H1 (cell line): ENCODE data around the gene TOM1L2. TPM values are rescaled to one million over a fixed set of nuclear protein-coding genes. Genes with fewer than 3 reads are reported as not detected.

Experiments used
- CTCF ChIA-PET: fragments of 300-600 bp; sonication (Branson Sonifier 250); formaldehyde crosslinking; loops from one replicate; lab custom pipeline; 2021; ENCODE audit not compliant: partially characterized antibody; lab: Charles Lee
- POLR2A ChIA-PET: fragments of 300-600 bp; sonication (Branson Sonifier 250); formaldehyde crosslinking; loops from one replicate; lab custom pipeline; 2021; ENCODE audit warnings: inconsistent platforms; ENCODE audit not compliant: partially characterized antibody; lab: Charles Lee
- DNase-seq, 2 experiments: peaks; one replicate each; pipeline versions ENCODE4 v3.0.0 to v3.0.0-alpha.2; 2010 to 2022; ENCODE audit warnings: low spot score in 2 of 2, low read depth in 1 of 2, mixed read lengths in 1 of 2
- FAIRE-seq: peaks from 2 replicates; lab custom pipeline; 2011; peaks lifted over from hg19 to GRCh38; lab: Jason Lieb, UNC
- H2AFZ ChIP-seq: 2 replicates; pipeline ENCODE4 v1.8.1; 2012; ENCODE audit warnings: low read length, inconsistent platforms
- H2AK5ac ChIP-seq: 2 replicates; pipeline ENCODE4 v1.6.1; 2013; ENCODE audit warnings: low read depth, low read length
- H2BK120ac ChIP-seq: replicated peaks from 2 replicates; pipeline ENCODE3; 2013; ENCODE audit warnings: low read depth, low read length, inconsistent platforms
- H2BK12ac ChIP-seq: 2 replicates; pipeline ENCODE4 v1.6.1; 2013; ENCODE audit warnings: low read depth, low read length
- H2BK15ac ChIP-seq: 2 replicates; pipeline ENCODE4 v1.6.1; 2013; ENCODE audit warnings: low read length
- H2BK20ac ChIP-seq: 2 replicates; pipeline ENCODE4 v1.6.1; 2013; ENCODE audit warnings: low read length
- H2BK5ac ChIP-seq: 2 replicates; pipeline ENCODE4 v1.6.1; 2013; ENCODE audit warnings: low read depth, low read length
- H3K14ac ChIP-seq: 2 replicates; pipeline ENCODE4 v1.6.1; 2013; ENCODE audit warnings: inconsistent platforms; ENCODE audit not compliant: insufficient read length
- H3K18ac ChIP-seq: 2 replicates; pipeline ENCODE4 v1.6.1; 2013; ENCODE audit warnings: low read length; ENCODE audit errors: extremely low read depth
- H3K23ac ChIP-seq: 2 replicates; pipeline ENCODE4 v1.6.1; 2013; ENCODE audit warnings: inconsistent platforms; ENCODE audit not compliant: insufficient read length
- H3K23me2 ChIP-seq: 2 replicates; pipeline ENCODE4 v1.6.1; 2013; ENCODE audit warnings: low read depth, low read length
- H3K27ac ChIP-seq: 2 replicates; pipeline ENCODE4 v1.6.1; 2011; ENCODE audit warnings: low read depth, low read length, inconsistent platforms
- H3K27me3 ChIP-seq, 4 experiments: replicated peaks in 1 of 4; 1 replicate in 1 of 4; 2 replicates in 3 of 4; pipeline versions ENCODE4 v1.6.1 to v1.8.1; 2011 to 2013; ENCODE audit warnings: low read length in 3 of 4, mild to moderate bottlenecking in 3 of 4, inconsistent platforms in 2 of 4, mixed read lengths in 2 of 4, moderate library complexity in 1 of 4; ENCODE audit not compliant: control insufficient read depth in 3 of 4, insufficient read depth in 3 of 4; ENCODE audit errors: extremely low read depth in 1 of 4
- H3K36me3 ChIP-seq, 4 experiments: 2 replicates each; pipeline versions ENCODE4 v1.6.1 to v1.8.1; 2011 to 2013; ENCODE audit warnings: mild to moderate bottlenecking in 4 of 4, low read length in 3 of 4, moderate library complexity in 2 of 4, control low read depth in 1 of 4, inconsistent platforms in 1 of 4; ENCODE audit not compliant: insufficient read depth in 4 of 4, control insufficient read depth in 2 of 4
- H3K4ac ChIP-seq: replicated peaks from 2 replicates; pipeline ENCODE3; 2013; ENCODE audit warnings: low read length, low read depth, mixed read lengths, inconsistent platforms; ENCODE audit not compliant: insufficient read length
- H3K4me1 ChIP-seq, 4 experiments: replicated peaks in 1 of 4; 1 replicate in 1 of 4; 2 replicates in 3 of 4; pipeline versions ENCODE4 v1.6.1 to v1.8.1; 2011 to 2013; ENCODE audit warnings: low read length in 3 of 4, inconsistent platforms in 2 of 4, mixed read lengths in 1 of 4; ENCODE audit not compliant: insufficient read depth in 4 of 4, control insufficient read depth in 3 of 4
- H3K4me2 ChIP-seq, 2 experiments: 2 replicates each; pipeline versions ENCODE4 v1.6.1 to v1.8.1; 2011 to 2013; ENCODE audit warnings: low read depth in 2 of 2, low read length in 2 of 2, control low read depth in 1 of 2, inconsistent platforms in 1 of 2, mild to moderate bottlenecking in 1 of 2; ENCODE audit not compliant: insufficient read depth in 1 of 2
- H3K4me3 ChIP-seq, 4 experiments: fragments of 200-600, 300-600 bp in 1 of 4; sonication (generic), shearing (Covaris generic), sonication (Bioruptor Twin) in 1 of 4; 2 replicates each; pipeline versions ENCODE4 v1.5.1 to v1.8.1; 2011 to 2016; ENCODE audit warnings: low read length in 4 of 4, low read depth in 3 of 4, control low read depth in 2 of 4, inconsistent platforms in 2 of 4, mild to moderate bottlenecking in 2 of 4, mixed read lengths in 1 of 4, moderate library complexity in 1 of 4; ENCODE audit not compliant: insufficient read depth in 2 of 4; ENCODE audit errors: extremely low read depth in 1 of 4
- H3K56ac ChIP-seq: replicated peaks from 2 replicates; pipeline ENCODE3; 2013; ENCODE audit warnings: low read depth, mild to moderate bottlenecking, mixed read lengths, low read length, inconsistent platforms; ENCODE audit not compliant: insufficient read length
- H3K79me1 ChIP-seq: 2 replicates; pipeline ENCODE4 v1.6.1; 2013; ENCODE audit warnings: low read depth, low read length, control low read depth
- H3K79me2 ChIP-seq, 2 experiments: 2 replicates each; pipeline versions ENCODE4 v1.6.1 to v1.8.1; 2012 to 2013; ENCODE audit warnings: low read length in 2 of 2, mild to moderate bottlenecking in 2 of 2, inconsistent platforms in 1 of 2; ENCODE audit not compliant: insufficient read depth in 2 of 2, control insufficient read depth in 1 of 2
- H3K9ac ChIP-seq, 4 experiments: replicated peaks in 1 of 4; 1 replicate in 1 of 4; 2 replicates in 3 of 4; pipeline versions ENCODE4 v1.6.1 to v1.8.1; 2011 to 2013; ENCODE audit warnings: low read depth in 3 of 4, low read length in 3 of 4, control low read depth in 2 of 4, mild to moderate bottlenecking in 2 of 4, moderate library complexity in 2 of 4, inconsistent platforms in 1 of 4; ENCODE audit errors: extremely low read depth in 1 of 4
- H3K9me3 ChIP-seq, 2 experiments: 2 replicates each; pipeline versions ENCODE4 v1.6.1 to v1.8.1; 2012 to 2013; ENCODE audit warnings: mild to moderate bottlenecking in 2 of 2, moderate library complexity in 2 of 2, control low read depth in 1 of 2, inconsistent platforms in 1 of 2, low read depth in 1 of 2, low read length in 1 of 2, mixed read lengths in 1 of 2; ENCODE audit not compliant: insufficient read depth in 2 of 2
- H4K20me1 ChIP-seq, 2 experiments: replicated peaks in 1 of 2; 2 replicates each; pipeline versions ENCODE3 to v1.8.1; 2011 to 2013; ENCODE audit warnings: inconsistent platforms in 2 of 2, low read length in 2 of 2, mild to moderate bottlenecking in 1 of 2; ENCODE audit not compliant: insufficient read depth in 2 of 2, control insufficient read depth in 1 of 2
- H4K5ac ChIP-seq: 2 replicates; pipeline ENCODE4 v1.6.1; 2013; ENCODE audit warnings: low read length, low read depth, mixed read lengths, inconsistent platforms; ENCODE audit not compliant: insufficient read length
- H4K8ac ChIP-seq: 2 replicates; pipeline ENCODE4 v1.8.0; 2013; ENCODE audit warnings: mild to moderate bottlenecking, moderate library complexity, low read length, inconsistent platforms; ENCODE audit not compliant: insufficient read depth; ENCODE audit errors: extremely low read depth
- H4K91ac ChIP-seq: replicated peaks from 2 replicates; pipeline ENCODE3; 2013; ENCODE audit warnings: low read length, mixed read lengths, inconsistent platforms; ENCODE audit not compliant: insufficient read length
- BCL11A ChIP-seq, 2 experiments: IDR thresholded peaks; one replicate each; pipeline ENCODE4 v1.6.1; 2011; ENCODE audit warnings: low read depth in 2 of 2, low read length in 2 of 2, mild to moderate bottlenecking in 2 of 2
- CHD2 ChIP-seq: IDR thresholded peaks from 2 replicates; pipeline ENCODE4 v1.6.1; 2012; ENCODE audit warnings: low read length, improper control_type of control experiment
- CREB1 ChIP-seq: IDR thresholded peaks from 2 replicates; pipeline ENCODE4 v1.6.1; 2012; ENCODE audit warnings: inconsistent platforms
- FOSL1 ChIP-seq: IDR thresholded peaks from 2 replicates; pipeline ENCODE4 v1.6.1; 2011; ENCODE audit warnings: mild to moderate bottlenecking, low read depth, low read length, moderate library complexity; ENCODE audit not compliant: insufficient read depth
- GTF2F1 ChIP-seq: IDR thresholded peaks from 2 replicates; pipeline ENCODE4 v1.6.1; 2012; ENCODE audit warnings: low read depth, low read length, improper control_type of control experiment, borderline replicate concordance
- KDM1A ChIP-seq: fragments of 200-600, 300-600 bp; sonication (generic); IDR thresholded peaks from 2 replicates; pipeline ENCODE4 v1.7.1; 2016; ENCODE audit warnings: mild to moderate bottlenecking, low read length, borderline replicate concordance
- NRF1 ChIP-seq: IDR thresholded peaks from 2 replicates; pipeline ENCODE4 v1.6.1; 2011; ENCODE audit warnings: mild to moderate bottlenecking, low read depth, low read length, improper control_type of control experiment
- SAP30 ChIP-seq: fragments of 300-600 bp; sonication (generic); IDR thresholded peaks from 2 replicates; pipeline ENCODE4 v1.7.1; 2012; ENCODE audit warnings: low read length, moderate library complexity, mild to moderate bottlenecking, inconsistent platforms; ENCODE audit not compliant: insufficient read depth, insufficient replicate concordance
- SIX5 ChIP-seq: IDR thresholded peaks from 2 replicates; pipeline ENCODE4 v1.6.1; 2011; ENCODE audit warnings: mild to moderate bottlenecking, low read depth, low read length
- SP1 ChIP-seq: IDR thresholded peaks from 2 replicates; pipeline ENCODE4 v1.6.1; 2011; ENCODE audit warnings: low read depth, low read length
- SP4 ChIP-seq: IDR thresholded peaks from 2 replicates; pipeline ENCODE4 v1.6.1; 2012; ENCODE audit warnings: low read length, inconsistent platforms
- TAF1 ChIP-seq: IDR thresholded peaks from 2 replicates; pipeline ENCODE4 v1.6.1; 2011; ENCODE audit warnings: mild to moderate bottlenecking, low read depth, low read length
- TAF7 ChIP-seq: optimal IDR thresholded peaks from 2 replicates; pipeline ENCODE3; 2011; ENCODE audit warnings: low read depth, mild to moderate bottlenecking, inconsistent platforms, low read length, moderate library complexity, borderline replicate concordance
- TCF12 ChIP-seq: IDR thresholded peaks from 2 replicates; pipeline ENCODE4 v1.6.1; 2011; ENCODE audit warnings: low read depth, mild to moderate bottlenecking, low read length
- WGBS, 2 experiments: shearing (Covaris generic) in 1 of 2; methylation state at CpG; one replicate each; pipeline versions ENCODE4 v1.1.6 to v1.1.7; 2013 to 2015; ENCODE audit warnings: low lambda C conversion rate in 2 of 2, mixed read lengths in 2 of 2, inconsistent platforms in 1 of 2, low coverage in 1 of 2, missing lambda C conversion rate in 1 of 2; ENCODE audit not compliant: insufficient replicate concordance in 2 of 2, insufficient coverage in 1 of 2, insufficient read length in 1 of 2; ENCODE audit errors: extremely low coverage in 1 of 2, missing lambda C conversion rate in 1 of 2; 5-methylcytosine and 5-hydroxymethylcytosine counted together
- polyA plus RNA-seq, 7 experiments: library from polyadenylated mRNA; depleted of rRNA in 3 of 7; stranded (reverse) in 5 of 7; unstranded in 2 of 7; fragments of >200 nt in 5 of 7; fragments of 200-250 nt in 2 of 7; gene quantifications; 1 replicate in 5 of 7; 2 replicates in 1 of 7; 4 replicates in 1 of 7; pipeline versions ENCODE4 v1.2.1 to v1.2.3, GENCODE V29; 2011 to 2013; ENCODE audit warnings: missing spikeins in 2 of 7, mixed read lengths in 2 of 7
- total RNA-seq: library from RNA; stranded (reverse); fragmentation: NEBNext Ultra II Directional; extraction: Animal tissue kit (Norgen Biotek cat#: 25700); gene quantifications from 2 replicates; pipeline ENCODE4 v1.2.1, GENCODE V29; 2021

The TOM1L2 gene
- total and polyA plus RNA-seq, 2 of the 8 experiments (the other 6 are each of a cell fraction or from before 2014, with no cell fraction given), result 2.0 to 3.4 TPM

GRCh38 chr17:17846003-17846402 is 126.2 kb downstream of the TOM1L2 start:
- Histone ChIP-seq H2AK5ac (peak overlapping the region; percentile 59; the same call in 1 of the 2 replicates), H3K4me2 (no peak overlapping the region), H3K56ac (no peak overlapping the region), H4K8ac (peak overlapping the region; percentile 62), H2BK5ac (0 out of 2 replicates have a peak overlapping the region, but pooled peaks have one; percentile 75), H3K79me1 (no peaks in the 10 kb centered on the region), H3K18ac (no peak overlapping the region), H2BK15ac (peak overlapping the region; percentile 55; the same call in 1 of the 2 replicates), H3K4ac (no peak overlapping the region), H4K91ac (peak overlapping the region; percentile 71), H3K23me2 (no peaks in the 10 kb centered on the region), H3K27me3 (no peaks in the 10 kb centered on the region; a peak in 1 of 7 replicates), H2BK20ac (no peak overlapping the region; the same call in 1 of the 2 replicates), H3K36me3 (no peaks in the 10 kb centered on the region), H3K9me3 (no peaks in the 10 kb centered on the region), H3K14ac (no peak overlapping the region), H4K20me1 (peaks cover 0 to 1% of the 10 kb centered on the region in 2 experiments), H2BK120ac (no peak overlapping the region), H3K9ac (no peak overlapping the region), H3K4me1 (peaks cover 2 to 33% (median 20%) of the 10 kb centered on the region in 4 experiments), H3K27ac (no peak overlapping the region), H3K79me2 (no peaks in the 10 kb centered on the region), H3K23ac (no peak overlapping the region), H4K5ac (no peak overlapping the region), H2AFZ (no peak overlapping the region), H3K4me3 (no peak overlapping the region; a peak in 1 of 8 replicates), H2BK12ac (peak overlapping the region; percentile 81; the same call in 1 of the 2 replicates)
- 73% methylated on average over 8 of the region's 8 CpGs; no CpG with 5 or more reads in 1 of the 2 experiments for WGBS, 2 experiments
- FAIRE-seq, result no peak
- POLR2A ChIA-PET, result interaction anchor here (0.6 to 7.6 kb wide), 9 partner anchors 10 to 71 kb away, joined by 3 to 44 read pairs (median 3); partner anchors contain the start of gene SREBF1
- CTCF ChIA-PET, result interaction anchor here (0.8 to 5.9 kb wide), 14 partner anchors 8 to 73 kb away, joined by 3 to 44 read pairs (median 4); no protein-coding TSS in a partner anchor
- no peak for DNase-seq
- TF ChIP-seq SP4, result no peak
- TF ChIP-seq KDM1A, result no peak
- TF ChIP-seq SIX5, result no peak
- TF ChIP-seq TAF7, result no peak
- no peak for TF ChIP-seq TCF12
- no peak for TF ChIP-seq NRF1
- no peak for TF ChIP-seq SAP30
- no peak for TF ChIP-seq TAF1
- no peak for TF ChIP-seq BCL11A (IDR thresholded peaks at IDR 0.05; ENCODE audit: low read depth in 2 of 2, low read length in 2 of 2)
- no peak for TF ChIP-seq CREB1
- no peak for TF ChIP-seq SP1
- no peak for TF ChIP-seq FOSL1
- TF ChIP-seq GTF2F1, result no peak
- no peak for TF ChIP-seq CHD2
